Measurements from ENCODE around the gene ADA. TPM values are rescaled to one million over a fixed set of nuclear protein-coding genes. Genes with fewer than 3 reads are reported as not detected.
A peak's percentile ranks its signal among the peaks of the same experiment; 100 is the strongest.

The ADA gene
- total and polyA plus RNA-seq, 2 of the 13 experiments (the other 11 are each of a cell fraction or from before 2014, with no cell fraction given): 2.5 to 11.3 TPM

GRCh38 chr20:44651684-44652423 is at the start of gene ADA (continued):
- no peak for TF ChIP-seq ZNF232 (CRISPR knock-in tag; IDR thresholded peaks at IDR 0.05; ENCODE audit: borderline replicate concordance)
- 0 out of 2 replicates have a peak, but pooled peaks have one; percentile 48 for TF ChIP-seq ZNF569 (CRISPR knock-in tag; IDR thresholded peaks at IDR 0.05; ENCODE audit: borderline replicate concordance)
- TF ChIP-seq, protein P1, sequence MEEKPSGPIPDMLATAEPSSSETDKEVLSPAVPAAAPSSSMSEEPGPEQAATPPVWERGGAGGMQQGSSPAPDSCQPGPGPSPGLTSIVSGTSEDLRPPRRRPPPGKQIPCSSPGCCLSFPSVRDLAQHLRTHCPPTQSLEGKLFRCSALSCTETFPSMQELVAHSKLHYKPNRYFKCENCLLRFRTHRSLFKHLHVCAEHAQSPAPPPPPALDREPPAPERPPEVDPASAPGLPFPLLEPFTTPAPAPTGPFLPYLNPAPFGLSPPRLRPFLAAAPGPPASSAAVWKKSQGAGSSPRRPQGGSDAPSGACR (CRISPR knock-in tag; IDR thresholded peaks at IDR 0.05): no peak
- TF ChIP-seq ZNF234 (CRISPR knock-in tag; conservative IDR thresholded peaks at IDR 0.05): no peak
- TF ChIP-seq ZNF382 (CRISPR knock-in tag; IDR thresholded peaks at IDR 0.05; ENCODE audit: borderline replicate concordance): no peak
- peak; percentile 58 for TF ChIP-seq ZFY (CRISPR knock-in tag; IDR thresholded peaks at IDR 0.05)
- TF ChIP-seq, protein P2, sequence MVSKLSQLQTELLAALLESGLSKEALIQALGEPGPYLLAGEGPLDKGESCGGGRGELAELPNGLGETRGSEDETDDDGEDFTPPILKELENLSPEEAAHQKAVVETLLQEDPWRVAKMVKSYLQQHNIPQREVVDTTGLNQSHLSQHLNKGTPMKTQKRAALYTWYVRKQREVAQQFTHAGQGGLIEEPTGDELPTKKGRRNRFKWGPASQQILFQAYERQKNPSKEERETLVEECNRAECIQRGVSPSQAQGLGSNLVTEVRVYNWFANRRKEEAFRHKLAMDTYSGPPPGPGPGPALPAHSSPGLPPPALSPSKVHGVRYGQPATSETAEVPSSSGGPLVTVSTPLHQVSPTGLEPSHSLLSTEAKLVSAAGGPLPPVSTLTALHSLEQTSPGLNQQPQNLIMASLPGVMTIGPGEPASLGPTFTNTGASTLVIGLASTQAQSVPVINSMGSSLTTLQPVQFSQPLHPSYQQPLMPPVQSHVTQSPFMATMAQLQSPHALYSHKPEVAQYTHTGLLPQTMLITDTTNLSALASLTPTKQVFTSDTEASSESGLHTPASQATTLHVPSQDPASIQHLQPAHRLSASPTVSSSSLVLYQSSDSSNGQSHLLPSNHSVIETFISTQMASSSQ (IDR thresholded peaks at IDR 0.05; ENCODE audit: low read depth): no peak
- TF ChIP-seq, protein P2 (CRISPR knock-in tag; IDR thresholded peaks at IDR 0.05; ENCODE audit: borderline replicate concordance): no peak
- no peak for TF ChIP-seq HMGA1 (CRISPR knock-in tag; conservative IDR thresholded peaks at IDR 0.05)
- no peak for TF ChIP-seq TCF12 (IDR thresholded peaks at IDR 0.05)
- no peak for TF ChIP-seq TCF12 (CRISPR knock-in tag; IDR thresholded peaks at IDR 0.05)
- no peak for TF ChIP-seq MIER3 (CRISPR knock-in tag; IDR thresholded peaks at IDR 0.05; ENCODE audit: borderline replicate concordance)
- TF ChIP-seq U2AF2 (IDR thresholded peaks at IDR 0.05; ENCODE audit: low read depth, low read length): no peak
- TF ChIP-seq, protein P3, sequence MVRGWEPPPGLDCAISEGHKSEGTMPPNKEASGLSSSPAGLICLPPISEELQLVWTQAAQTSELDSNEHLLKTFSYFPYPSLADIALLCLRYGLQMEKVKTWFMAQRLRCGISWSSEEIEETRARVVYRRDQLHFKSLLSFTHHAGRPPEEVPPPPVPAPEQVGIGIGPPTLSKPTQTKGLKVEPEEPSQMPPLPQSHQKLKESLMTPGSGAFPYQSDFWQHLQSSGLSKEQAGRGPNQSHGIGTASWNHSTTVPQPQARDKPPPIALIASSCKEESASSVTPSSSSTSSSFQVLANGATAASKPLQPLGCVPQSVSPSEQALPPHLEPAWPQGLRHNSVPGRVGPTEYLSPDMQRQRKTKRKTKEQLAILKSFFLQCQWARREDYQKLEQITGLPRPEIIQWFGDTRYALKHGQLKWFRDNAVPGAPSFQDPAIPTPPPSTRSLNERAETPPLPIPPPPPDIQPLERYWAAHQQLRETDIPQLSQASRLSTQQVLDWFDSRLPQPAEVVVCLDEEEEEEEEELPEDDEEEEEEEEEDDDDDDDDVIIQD (CRISPR knock-in tag; IDR thresholded peaks at IDR 0.05; ENCODE audit: low read depth): no peak
- no peak for TF ChIP-seq ARNT (IDR thresholded peaks at IDR 0.05)
- TF ChIP-seq SPEN (CRISPR knock-in tag; IDR thresholded peaks at IDR 0.05; ENCODE audit: low read depth): 0 out of 2 replicates have a peak, but pooled peaks have one; percentile 24
- no peak for TF ChIP-seq ZNF605 (CRISPR knock-in tag; IDR thresholded peaks at IDR 0.05)
- TF ChIP-seq CENPT (CRISPR knock-in tag; IDR thresholded peaks at IDR 0.05; ENCODE audit: low read depth): no peak
- TF ChIP-seq XRCC5 (optimal IDR thresholded peaks at IDR 0.05; ENCODE audit: low read length): peak; percentile 14
- TF ChIP-seq ZNF775 (CRISPR knock-in tag; IDR thresholded peaks at IDR 0.05; ENCODE audit: borderline replicate concordance): no peak
- TF ChIP-seq CBX1 (IDR thresholded peaks at IDR 0.05; ENCODE audit: low read depth): no peak
- no peak for TF ChIP-seq ZNF747 (CRISPR knock-in tag; IDR thresholded peaks at IDR 0.05; ENCODE audit: borderline replicate concordance)
- TF ChIP-seq ZNF547 (CRISPR knock-in tag; IDR thresholded peaks at IDR 0.05): peak; percentile 79; the same call in 1 of the 2 replicates
- TF ChIP-seq ZNF644 (CRISPR knock-in tag; IDR thresholded peaks at IDR 0.05; ENCODE audit: low read depth): no peak
- no peak for TF ChIP-seq ZNF263 (CRISPR knock-in tag; IDR thresholded peaks at IDR 0.05)
- TF ChIP-seq AGO2 (optimal IDR thresholded peaks at IDR 0.05; ENCODE audit: low read depth, low read length): no peak

Measured in HepG2 (cell line).